Daoy (cell line): Measurements from ENCODE around the gene SYTL1. TPM values are rescaled to one million over a fixed set of nuclear protein-coding genes. Genes with fewer than 3 reads are reported as not detected.

Experiments used
- DNase-seq: peaks from one replicate; pipeline ENCODE4 v3.0.0-alpha.2; 2015; ENCODE audit warnings: low read depth
- total RNA-seq: library from RNA; depleted of rRNA; stranded (reverse); fragments of >200 nt; shearing (Covaris generic); gene quantifications from 2 replicates; pipeline ENCODE4 v1.2.3, GENCODE V29; 2014

SYTL1 gene
- total RNA-seq, 1 experiment from 2014 or later = 2.1 TPM

GRCh38 chr1:27363766-27364695 lies 22.2 kb downstream of the SYTL1 start:
- no peak for DNase-seq

GRCh38 chr1:27364696-27365371 lies 23.0 kb downstream of the SYTL1 start:
- DNase-seq = no peak

- peak; percentile 90 for DNase-seq
Observed at GRCh38 chr1:27365372-27366112, 23.7 kb downstream of the SYTL1 start.

- DNase-seq = peak; percentile 87
Observed at GRCh38 chr1:27366113-27366410, 24.2 kb downstream of the SYTL1 start.

GRCh38 chr1:27366411-27367159 lies 24.8 kb downstream of the SYTL1 start, which contains the start of gene MAP3K6:
TSS of gene MAP3K6 (minus strand) at chr1:27366961. CDS start at chr1:27366597, 364 bp downstream.
- DNase-seq = peak; percentile 90

GRCh38 chr1:27367160-27367650 lies 25.4 kb downstream of the SYTL1 start:
- DNase-seq = no peak

- DNase-seq = no peak
Observed at GRCh38 chr1:27368869-27369582, 27.2 kb downstream of the SYTL1 start.

- no peak for DNase-seq
Observed at GRCh38 chr1:27372022-27372807, 30.4 kb downstream of the SYTL1 start.

GRCh38 chr1:27372808-27373690 lies 31.2 kb downstream of the SYTL1 start:
- no peak for DNase-seq

GRCh38 chr1:27374362-27375086 lies 32.7 kb downstream of the SYTL1 start, which contains the start of gene FCN3:
TSS of gene FCN3 (minus strand) at chr1:27374824. CDS start at chr1:27374818, 6 bp downstream.
- DNase-seq = no peak

GRCh38 chr1:27377760-27378495 lies 36.1 kb downstream of the SYTL1 start:
- no peak for DNase-seq

- DNase-seq = no peak
Observed at GRCh38 chr1:27379564-27380122, 37.8 kb downstream of the SYTL1 start.

- DNase-seq = no peak
Observed at GRCh38 chr1:27380224-27380623, 38.4 kb downstream of the SYTL1 start.

- DNase-seq = no peak
Observed at GRCh38 chr1:27380766-27381733, 39.2 kb downstream of the SYTL1 start.

GRCh38 chr1:27381969-27382762 lies 40.3 kb downstream of the SYTL1 start:
- no peak for DNase-seq
